HCT116 (cell line): ENCODE results near the gene ANO4. TPM values are rescaled to one million over a fixed set of nuclear protein-coding genes. Genes with fewer than 3 reads are reported as not detected.

Experiments
- ATAC-seq: fragments of 200-7000 bp; cut with Tn5 transposase; 2 replicates; pipeline ENCODE4 v1.9.1; 2020; ENCODE audit warnings: mild to moderate bottlenecking, moderate library complexity
- BruUV-seq: library from RNA; stranded (reverse); fragments of 400-500 nt; replicated peaks from 2 replicates; lab custom pipeline; 2021; lab: Mats Ljungman, UMichigan
- CTCF ChIA-PET: fragments of 300-600 bp; sonication (Branson Sonifier 250); formaldehyde crosslinking; loops from one replicate; lab custom pipeline; 2021; ENCODE audit warnings: antibody characterized with exemption; lab: Charles Lee
- POLR2A ChIA-PET: fragments of 300-600, 350-600 bp; sonication (Branson Sonifier 250); formaldehyde crosslinking; loops from one replicate; lab custom pipeline; 2021; ENCODE audit warnings: antibody characterized with exemption; lab: Charles Lee
- RAD21 ChIA-PET, 2 experiments: fragments of 300-600 bp; sonication (Branson Sonifier 250); formaldehyde crosslinking; loops; one replicate each; lab custom pipeline; 2023; ENCODE audit warnings: low total read pairs in 2 of 2; ENCODE audit not compliant: uncharacterized antibody in 2 of 2, unreplicated experiment in 2 of 2, low non-redundant PET in 1 of 2; lab: Charles Lee
- DNase-seq: peaks from one replicate; pipeline ENCODE4 v3.0.0-alpha.2; 2010; ENCODE audit warnings: low read depth, low spot score
- H2AFZ ChIP-seq: fragments of 200-600 bp; shearing (Covaris generic), sonication (generic); 2 replicates; pipeline ENCODE4 v1.6.1; 2017; ENCODE audit warnings: low read depth, mixed run types, mixed read lengths, antibody characterized with exemption, low read length; ENCODE audit not compliant: poor library complexity, severe bottlenecking
- H3K27ac ChIP-seq: 2 replicates; pipeline ENCODE4 v1.5.1; 2012; ENCODE audit warnings: low read depth, low read length
- H3K27me3 ChIP-seq: fragments of 200-600 bp; sonication (generic); 2 replicates; pipeline ENCODE4 v1.6.1; 2016; ENCODE audit warnings: mixed run types, low read length, mixed read lengths; ENCODE audit not compliant: insufficient read depth
- H3K36me3 ChIP-seq, 2 experiments: fragments of 200-500 bp in 1 of 2; fragments of 200-600 bp in 1 of 2; sonication (Bioruptor generic) in 1 of 2; sonication (generic) in 1 of 2; 2 replicates each; pipeline versions ENCODE4 v1.5.1 to v1.6.1; 2014 to 2016; ENCODE audit warnings: low read length in 2 of 2, inconsistent platforms in 1 of 2, mixed read lengths in 1 of 2, mixed run types in 1 of 2; ENCODE audit not compliant: insufficient read depth in 2 of 2, control insufficient read depth in 1 of 2
- H3K4me1 ChIP-seq, 2 experiments: fragments of 200-600 bp in 1 of 2; sonication (generic) in 1 of 2; 2 replicates each; pipeline versions ENCODE4 v1.5.1 to v1.6.1; 2012 to 2017; ENCODE audit warnings: low read length in 2 of 2, inconsistent platforms in 1 of 2, mild to moderate bottlenecking in 1 of 2, mixed read lengths in 1 of 2, mixed run types in 1 of 2, moderate library complexity in 1 of 2; ENCODE audit not compliant: insufficient read depth in 2 of 2, control insufficient read depth in 1 of 2
- H3K4me2 ChIP-seq: fragments of 200-600 bp; sonication (generic); 2 replicates; pipeline ENCODE4 v1.6.1; 2017; ENCODE audit warnings: mixed run types, low read length, mixed read lengths
- H3K4me3 ChIP-seq, 2 experiments: fragments of 200-600 bp in 1 of 2; sonication (generic) in 1 of 2; replicated peaks in 1 of 2; 2 replicates each; pipeline ENCODE4 v1.5.1; 2011 to 2016; ENCODE audit warnings: low read length in 2 of 2, control low read depth in 1 of 2, low read depth in 1 of 2, mild to moderate bottlenecking in 1 of 2, mixed read lengths in 1 of 2, mixed run types in 1 of 2
- H3K79me2 ChIP-seq: fragments of 200-600 bp; sonication (generic); 2 replicates; pipeline ENCODE4 v1.6.1; 2017; ENCODE audit warnings: mild to moderate bottlenecking, mixed run types, low read length, moderate library complexity, mixed read lengths; ENCODE audit not compliant: insufficient read depth
- H3K9ac ChIP-seq: fragments of 200-600 bp; sonication (generic); 2 replicates; pipeline ENCODE4 v1.6.1; 2016; ENCODE audit warnings: low read length, mixed read lengths
- H3K9me2 ChIP-seq: fragments of 200-600 bp; sonication (generic), shearing (Covaris generic); 2 replicates; pipeline ENCODE4 v1.6.1; 2017; ENCODE audit warnings: mixed run types, mild to moderate bottlenecking, moderate library complexity; ENCODE audit not compliant: insufficient read depth
- H3K9me3 ChIP-seq, 2 experiments: fragments of 200-500 bp in 1 of 2; fragments of 200-600 bp in 1 of 2; sonication (Bioruptor generic) in 1 of 2; sonication (generic) in 1 of 2; 2 replicates each; pipeline ENCODE4 v1.6.1; 2014 to 2017; ENCODE audit warnings: low read length in 2 of 2, mixed read lengths in 2 of 2, inconsistent platforms in 1 of 2, low read depth in 1 of 2, mild to moderate bottlenecking in 1 of 2, mixed run types in 1 of 2, moderate library complexity in 1 of 2; ENCODE audit not compliant: control insufficient read depth in 1 of 2, insufficient read depth in 1 of 2
- H4K20me1 ChIP-seq: fragments of 200-600 bp; sonication (generic), shearing (Covaris generic); 2 replicates; pipeline ENCODE4 v1.6.1; 2017; ENCODE audit warnings: mixed run types, mild to moderate bottlenecking, moderate library complexity; ENCODE audit not compliant: insufficient read depth
- CBX3 ChIP-seq: IDR thresholded peaks from 2 replicates; pipeline ENCODE4 v1.6.1; 2012; ENCODE audit warnings: low read depth
- CEBPB ChIP-seq: IDR thresholded peaks from 2 replicates; pipeline ENCODE4 v1.6.1; 2012; ENCODE audit warnings: low read depth
- CTCF ChIP-seq, 3 experiments: fragments of 200-600 bp in 1 of 3; sonication (generic) in 1 of 3; IDR thresholded peaks in 2 of 3; conservative IDR thresholded peaks in 1 of 3; 2 replicates each; pipeline ENCODE4 v1.5.1; 2012 to 2017; ENCODE audit warnings: low read depth in 2 of 3, low read length in 2 of 3, antibody characterized with exemption in 1 of 3, borderline replicate concordance in 1 of 3, control low read depth in 1 of 3, mild to moderate bottlenecking in 1 of 3, mixed read lengths in 1 of 3, mixed run types in 1 of 3, moderate library complexity in 1 of 3; ENCODE audit not compliant: insufficient read depth in 1 of 3
- EZH2 ChIP-seq: fragments of 200-600 bp; sonication (generic); IDR thresholded peaks from 2 replicates; pipeline ENCODE4 v1.6.1; 2017; ENCODE audit warnings: antibody characterized with exemption, mixed run types
- EZH2phosphoT487 ChIP-seq: fragments of 200-600 bp; IDR thresholded peaks from 2 replicates; pipeline ENCODE4 v1.6.1; 2018; ENCODE audit warnings: antibody characterized with exemption, borderline replicate concordance
- MAX ChIP-seq: IDR thresholded peaks from 2 replicates; pipeline ENCODE4 v1.6.1; 2012
- POLR2AphosphoS5 ChIP-seq: IDR thresholded peaks from 2 replicates; pipeline ENCODE4 v1.6.1; 2011; ENCODE audit warnings: mild to moderate bottlenecking, low read depth, low read length, moderate library complexity
- REST ChIP-seq: IDR thresholded peaks from 2 replicates; pipeline ENCODE4 v1.6.1; 2012; ENCODE audit warnings: low read depth
- SP1 ChIP-seq: IDR thresholded peaks from 2 replicates; pipeline ENCODE4 v1.6.1; 2012; ENCODE audit warnings: low read depth
- SRF ChIP-seq: IDR thresholded peaks from 2 replicates; pipeline ENCODE4 v1.6.1; 2012; ENCODE audit warnings: low read depth
- TCF7L2 ChIP-seq: IDR thresholded peaks from 2 replicates; pipeline ENCODE4 v1.7.0; 2011; ENCODE audit warnings: borderline replicate concordance, inconsistent platforms; ENCODE audit not compliant: insufficient read depth, insufficient read length; ENCODE audit errors: extremely low read depth
- ZBTB33 ChIP-seq: IDR thresholded peaks from 2 replicates; pipeline ENCODE4 v1.6.1; 2011; ENCODE audit warnings: mild to moderate bottlenecking, low read length, moderate library complexity; ENCODE audit not compliant: insufficient replicate concordance; ENCODE audit errors: extremely low read depth
- ZFX ChIP-seq: fragments of 450-650 bp; IDR thresholded peaks from 2 replicates; pipeline ENCODE4 v1.6.1; 2017
- intact Hi-C: fragments of 100-400 bp; cut with micrococcal nuclease; formaldehyde crosslinking; loops from 2 replicates; pipeline ENCODE4 v1.10.0; 2022
- total RNA-seq: library from RNA; stranded (reverse); gene quantifications from one replicate; pipeline ENCODE4 v1.2.1, GENCODE V29; 2021; ENCODE audit not compliant: unreplicated experiment

The ANO4 gene
- total RNA-seq, 1 experiment from 2014 or later, result 1.7 TPM

- RAD21 ChIA-PET, result no interaction called here
- Histone ChIP-seq H4K20me1 (no peaks in the 10 kb centered on the region), H3K36me3 (no peaks in the 10 kb centered on the region), H3K27ac (no peak overlapping the region), H3K9me3 (no peaks in the 10 kb centered on the region)
- no TSS peak for BruUV-seq
- TF ChIP-seq TCF7L2 (no peak), SP1 (no peak), CEBPB (no peak), POLR2AphosphoS5 (no peak), EZH2 (no peak), ZBTB33 (no peak), ZFX (no peak), EZH2phosphoT487 (no peak), CTCF (IDR thresholded peaks at IDR 0.05 in 2 of 3, conservative IDR thresholded peaks at IDR 0.05 in 1 of 3; ENCODE audit: borderline replicate concordance in 1 of 3, insufficient read depth in 1 of 3, low read depth in 2 of 3, low read length in 2 of 3) (no peak), MAX (no peak), SRF (no peak), REST (no peak), CBX3 (no peak)
- TF ChIP-seq, all 23 proteins: peak for 0
- no peaks in the 10 kb centered on the region for H3K9me2 ChIP-seq
- ChIA-PET POLR2A (no interaction called here), CTCF (no interaction called here)
- intact Hi-C loops, result no loop called here
- ATAC-seq, result no peak
- peaks cover 9 to 12% of the 10 kb centered on the region in 2 experiments; a peak in 3 of 4 replicates for H3K4me1 ChIP-seq
- H3K27me3 ChIP-seq, result no peaks in the 10 kb centered on the region
- no peak overlapping the region for H2AFZ ChIP-seq
- no peak overlapping the region for H3K4me3 ChIP-seq
- H3K9ac ChIP-seq, result no peak overlapping the region
- no peak for DNase-seq
- no peaks in the 10 kb centered on the region for H3K79me2 ChIP-seq
- no peak overlapping the region for H3K4me2 ChIP-seq
Observed at GRCh38 chr12:100991102-100991501, 196.5 kb downstream of the ANO4 start.
